Bronchial smooth muscle cell (primary cell): ENCODE data around the gene TPH1. TPM values are rescaled to one million over a fixed set of nuclear protein-coding genes. Genes with fewer than 3 reads are reported as not detected.

ENCODE experiments used
- total RNA-seq: library from RNA; depleted of rRNA; stranded (reverse); fragments of >200 nt; gene quantifications from 2 replicates; pipeline ENCODE4 v1.2.1, GENCODE V29; 2014

Gene TPH1
- under 0.01 TPM in 2 replicates for total RNA-seq

GRCh38 chr11:18046116-18046777 is at the start of gene TPH1:
TSS of gene TPH1 (minus strand) at chr11:18046269. CDS start at chr11:18040762, 5,507 bp downstream.

GRCh38 chr11:18012906-18013781 is 32.9 kb downstream of the TPH1 start, which contains the start of gene SERGEF:
TSS of gene SERGEF (minus strand) at chr11:18013047. CDS start at chr11:18013010, 37 bp downstream.

Other genes starting within 250 kb of the TPH1 start
- 31.5 and 39.8 TPM in 2 replicates for gene SERGEF, start 33.2 kb downstream of the TPH1 start, total RNA-seq
- 13.9 and 17.9 TPM in 2 replicates for gene SAAL1, start 59.8 kb upstream of the TPH1 start, total RNA-seq
- not detected in 2 replicates for gene MRGPRX3, start 86.3 kb upstream of the TPH1 start, total RNA-seq
- gene MRGPRX4, start 126.6 kb upstream of the TPH1 start, total RNA-seq, result not detected in 2 replicates
- gene SAA4, start 190.5 kb upstream of the TPH1 start, total RNA-seq, result not detected in 2 replicates
- gene SAA2, start 202.4 kb upstream of the TPH1 start, total RNA-seq, result 0.16 TPM in 1 of 2 replicates, not detected in the other
- not detected in 2 replicates for gene SAA1, start 220.0 kb upstream of the TPH1 start, total RNA-seq